DMS53 treated with DMSO at 0.1 percent for 48 hours (cell line): ENCODE data around the gene FUT7.
"Not testable (repeated sequence)": the region's sequence is repeated elsewhere in the genome, so short reads cannot be mapped to it uniquely, and the experiment has no call there.

ENCODE experiments used
- DNase-seq: peaks from one replicate; lab custom pipeline; 2025; ENCODE audit not compliant: unreplicated experiment; lab: John Stamatoyannopoulos, UW

FUT7 gene

DNA sequence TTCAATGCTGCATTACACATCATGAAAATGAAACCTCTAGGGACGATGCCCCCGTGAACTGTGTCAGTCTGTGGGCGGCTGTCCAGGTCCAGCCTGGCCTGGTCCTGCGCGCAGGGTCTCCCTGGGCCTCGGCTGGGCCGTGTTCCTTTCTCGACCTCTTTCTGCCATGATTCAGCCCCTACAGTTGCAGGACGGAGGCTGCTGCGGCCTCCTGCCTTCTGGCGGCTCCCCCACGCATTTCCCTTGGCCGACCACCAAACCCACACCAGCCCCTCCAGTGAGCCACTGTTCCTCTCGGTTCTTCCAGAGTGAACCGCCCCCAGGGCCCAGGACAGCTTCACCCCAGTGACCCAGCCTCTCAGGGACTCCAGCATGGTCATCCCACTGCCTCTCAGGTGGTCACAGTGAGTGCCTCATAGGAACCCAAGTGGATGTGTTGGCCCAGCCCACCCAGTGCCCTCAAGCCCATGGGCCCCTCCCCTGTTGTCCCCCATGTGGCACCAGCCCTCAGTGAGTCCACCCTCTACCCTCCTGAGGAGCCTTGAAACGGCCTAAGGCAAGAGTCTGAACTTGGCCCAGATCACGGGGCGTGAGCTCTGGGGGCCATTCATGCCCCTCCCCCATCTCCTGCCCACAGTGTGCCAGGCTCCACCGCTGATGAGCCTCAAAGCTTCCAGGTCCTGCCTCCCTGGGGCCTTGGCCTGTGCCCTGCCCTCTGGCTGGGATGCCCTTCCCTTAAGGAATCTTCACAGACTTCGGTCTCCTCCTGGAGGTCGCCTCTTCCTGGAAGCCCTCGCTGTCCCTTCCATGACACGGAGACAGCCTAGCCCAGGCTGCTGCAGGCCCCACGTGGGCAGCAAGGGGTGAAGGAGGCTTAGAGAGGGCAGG is 25.5 kb downstream of the FUT7 start:
- no peak for DNase-seq

GRCh38 chr9:137004285-137004684 is 27.6 kb downstream of the FUT7 start:
- DNase-seq, result not testable (repeated sequence)

DNA sequence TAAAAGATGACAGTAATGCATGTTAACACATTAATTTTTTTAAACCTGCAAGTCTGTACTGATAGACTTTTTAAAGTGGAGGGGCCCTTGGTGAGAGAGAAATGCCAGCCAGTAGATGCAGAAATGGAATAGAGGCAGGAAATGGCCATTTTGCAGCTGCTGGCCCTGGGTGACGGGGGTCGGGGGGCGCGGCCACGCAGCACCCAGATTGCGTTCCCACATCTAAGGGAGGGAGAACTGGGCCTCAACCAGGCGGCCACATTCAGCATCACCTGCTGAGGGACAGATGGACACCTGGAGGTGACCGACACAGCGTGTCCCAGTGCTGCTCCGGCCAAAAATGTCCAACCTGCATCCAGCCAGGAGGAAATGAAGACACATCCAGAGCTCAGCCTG is 29.2 kb downstream of the FUT7 start:
- DNase-seq, result no peak

DNA sequence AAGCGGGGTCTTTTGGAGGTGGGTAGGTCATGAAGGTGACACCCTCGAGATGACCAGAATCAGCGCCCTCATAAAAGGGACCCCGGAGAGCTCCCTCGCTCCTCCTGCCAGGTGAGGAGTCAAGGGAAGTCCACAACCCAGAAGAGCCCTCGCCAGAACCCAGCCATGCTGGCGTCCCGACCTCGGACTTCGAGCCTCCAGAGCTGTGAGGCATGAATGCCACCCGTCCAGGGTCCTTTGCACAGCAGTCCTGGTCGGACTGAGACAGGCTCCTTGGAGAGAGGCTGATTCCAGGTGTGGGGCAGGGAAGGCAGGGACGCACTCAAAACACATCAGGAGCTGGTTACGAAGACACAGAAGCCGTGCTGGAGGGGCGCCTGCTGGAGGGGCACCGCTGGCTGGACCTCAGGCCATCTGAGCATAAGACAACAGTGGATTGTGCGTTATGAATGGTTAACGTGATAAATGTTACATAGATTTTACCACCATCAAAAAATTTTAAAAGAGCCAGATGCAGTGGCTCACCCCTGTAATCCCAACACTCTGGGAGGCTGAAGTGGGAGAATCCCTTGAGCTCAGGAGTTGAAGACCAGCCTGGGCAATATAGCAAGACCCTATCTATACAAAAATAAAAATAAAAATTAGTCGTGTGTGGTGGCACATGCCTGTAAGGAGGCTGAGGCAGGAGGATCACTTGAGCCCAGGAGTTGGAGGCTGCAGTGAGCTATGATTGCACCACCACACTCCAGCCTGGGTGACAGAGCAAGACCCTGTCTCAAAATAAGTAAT is 29.8 kb downstream of the FUT7 start:
- DNase-seq, result no peak

GRCh38 chr9:137000177-137000930 is 31.5 kb downstream of the FUT7 start:
- DNase-seq, result no peak

- DNase-seq, result no peak
Observed at GRCh38 chr9:136997830-136998234, 34.1 kb downstream of the FUT7 start.

GRCh38 chr9:136997371-136997770 is 34.5 kb downstream of the FUT7 start:
- no peak for DNase-seq

DNA sequence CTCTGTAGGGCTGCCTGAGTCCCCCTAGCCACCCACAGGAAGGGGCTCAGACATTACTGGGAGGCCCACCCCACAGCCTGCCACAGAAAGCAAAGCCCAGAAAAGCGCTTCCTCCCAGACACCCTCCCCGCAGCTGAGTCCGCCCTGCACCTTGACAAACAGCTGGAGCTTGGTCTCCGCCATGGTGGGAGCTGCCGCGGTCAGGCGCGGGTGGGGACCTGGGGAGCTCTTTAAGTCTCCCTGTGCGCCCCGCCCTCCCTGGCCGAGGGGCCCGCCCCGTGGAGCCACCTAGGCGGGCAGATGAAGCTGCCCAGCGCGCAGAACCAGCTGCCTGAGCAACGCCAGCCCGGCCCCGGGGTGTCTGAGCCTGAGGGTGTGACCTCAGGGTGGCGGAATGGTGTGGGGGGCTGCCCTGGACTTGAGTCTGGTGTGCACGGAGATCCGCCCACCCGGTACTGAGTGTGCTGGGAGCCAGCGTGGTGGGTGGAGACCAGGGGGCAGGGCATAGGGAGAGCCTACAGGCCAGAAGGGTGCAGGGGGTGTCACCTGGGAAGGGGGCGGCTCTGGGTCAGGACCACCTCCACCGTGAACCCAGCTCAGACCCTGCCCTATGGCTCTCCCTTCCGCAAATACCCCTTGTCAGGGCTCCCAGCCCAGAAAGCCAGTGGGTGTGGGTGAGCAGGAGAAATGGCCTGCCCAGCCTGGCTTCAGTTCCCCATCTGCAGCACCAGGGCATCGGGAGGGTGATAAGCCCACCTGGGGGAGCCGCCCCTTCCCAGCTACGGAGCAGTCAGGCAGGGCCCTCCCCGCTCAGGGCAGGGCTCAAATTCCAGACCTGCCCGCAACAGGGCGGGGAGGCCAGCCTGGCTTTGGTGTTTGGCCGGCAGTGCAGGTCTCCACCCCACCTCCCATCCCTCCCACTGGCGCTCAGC is 35.3 kb downstream of the FUT7 start, which contains the start of gene CLIC3:
CLIC3 (minus strand) TSS at position 208 of the 932 bp plus-strand sequence; CDS start at position 183, 25 bp downstream.
- DNase-seq, result no peak

DNA sequence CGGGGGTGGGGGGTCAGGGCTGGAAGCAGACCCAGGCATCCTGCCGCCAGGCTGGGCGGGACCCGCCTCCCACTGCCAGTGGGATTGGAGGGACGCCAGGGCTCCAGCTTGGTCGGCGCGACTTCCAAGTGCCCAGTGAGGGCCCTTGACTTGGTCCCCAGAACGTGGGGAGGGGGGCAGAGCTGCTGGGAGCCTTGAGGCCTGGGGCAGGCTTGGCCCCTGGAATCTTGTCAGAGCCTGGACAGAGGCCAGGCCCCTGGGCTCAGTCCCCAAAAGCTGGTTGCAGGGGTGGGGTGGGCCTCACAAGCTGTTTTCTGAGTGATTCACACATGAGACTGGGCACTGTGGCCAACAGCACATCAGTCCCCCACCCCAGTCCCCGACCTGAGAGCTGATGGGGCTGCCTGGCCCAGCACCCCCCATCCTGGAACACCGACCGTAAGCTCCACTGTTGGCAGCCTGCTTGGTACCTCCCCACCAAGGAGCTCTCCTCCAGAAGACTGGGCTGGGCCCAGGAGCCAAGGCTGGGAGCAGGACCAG is 36.0 kb downstream of the FUT7 start:
- DNase-seq, result no peak

DNA sequence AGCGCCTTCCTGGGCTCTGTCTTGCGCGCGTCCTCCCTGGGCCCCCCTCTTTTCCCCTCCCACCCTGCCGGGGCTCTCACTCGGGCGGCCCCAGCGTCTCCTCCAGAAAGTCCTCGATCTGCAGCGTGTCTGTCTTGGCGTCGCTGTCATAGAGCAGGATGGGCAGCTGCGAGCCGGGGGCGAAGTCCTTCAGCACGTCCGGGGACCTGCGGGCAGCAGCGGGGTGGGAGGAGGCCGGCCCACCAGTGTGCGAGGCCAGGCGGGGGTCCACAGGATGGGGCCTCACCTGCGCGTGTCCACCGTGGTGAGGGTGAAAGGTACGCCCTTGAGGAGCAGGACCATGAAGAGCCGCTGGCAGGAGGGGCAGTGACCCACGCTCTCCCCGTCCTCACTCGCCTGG is 36.5 kb downstream of the FUT7 start:
- DNase-seq, result peak; percentile 43

GRCh38 chr9:136994888-136995230 is 37.0 kb downstream of the FUT7 start:
- DNase-seq, result peak; percentile 41

GRCh38 chr9:136994180-136994887 is 37.6 kb downstream of the FUT7 start:
- DNase-seq, result no peak

- DNase-seq, result no peak
Observed at GRCh38 chr9:136992819-136993369, 39.0 kb downstream of the FUT7 start.

GRCh38 chr9:136991993-136992818 is 39.7 kb downstream of the FUT7 start, which contains the start of gene PAXX:
PAXX (plus strand) TSS chr9:136992422; CDS start chr9:136992444, 22 bp downstream.
- DNase-seq, result peak; percentile 76

- no peak for DNase-seq
Observed at GRCh38 chr9:136990242-136990911, 41.5 kb downstream of the FUT7 start.

- no peak for DNase-seq
Observed at GRCh38 chr9:136988872-136989271, 43.0 kb downstream of the FUT7 start.

- no peak for DNase-seq
Observed at GRCh38 chr9:136985853-136986252, 46.0 kb downstream of the FUT7 start.
